Transverse colon (tissue), 3 donors: Measurements from ENCODE around the gene SEC22C.

Source experiments
- EP300 ChIP-seq: sonication (generic); formaldehyde crosslinking; IDR thresholded peaks from one replicate; pipeline ENCODE4 v1.6.1; 2017; ENCODE audit warnings: antibody characterized with exemption, low read depth
- POLR2A ChIP-seq: fragments of 450-650 bp; IDR thresholded peaks from one replicate; pipeline ENCODE4 v1.6.1; 2016; ENCODE audit warnings: antibody characterized with exemption, mild to moderate bottlenecking, moderate library complexity
- POLR2AphosphoS5 ChIP-seq, 3 donors: sonication (generic); formaldehyde crosslinking; IDR thresholded peaks; one replicate each; pipeline ENCODE4 v1.6.1; 2016; ENCODE audit warnings: antibody characterized with exemption in 3 of 3

- TF ChIP-seq POLR2A (no peak), POLR2AphosphoS5 (IDR thresholded peaks at IDR 0.05) (no peak), EP300 (no peak)
These were observed 25.6 kb downstream of the SEC22C start for GRCh38 chr3:42556089-42556632.
